Activated naive CD8-positive, alpha-beta T cell treated with anti-CD3 and anti-CD28 coated beads, Interleukin-2, amount 50 U/mL, for 16 hours (primary cell): ENCODE measurements around the gene GAB3.
"Not testable (repeated sequence)": the region's sequence is repeated elsewhere in the genome, so short reads cannot be mapped to it uniquely, and the experiment has no call there.

Source experiments
- DNase-seq: peaks from one replicate; pipeline ENCODE4 v3.0.0-alpha.2; 2020; ENCODE audit warnings: low read depth, low spot score

The GAB3 gene

DNA sequence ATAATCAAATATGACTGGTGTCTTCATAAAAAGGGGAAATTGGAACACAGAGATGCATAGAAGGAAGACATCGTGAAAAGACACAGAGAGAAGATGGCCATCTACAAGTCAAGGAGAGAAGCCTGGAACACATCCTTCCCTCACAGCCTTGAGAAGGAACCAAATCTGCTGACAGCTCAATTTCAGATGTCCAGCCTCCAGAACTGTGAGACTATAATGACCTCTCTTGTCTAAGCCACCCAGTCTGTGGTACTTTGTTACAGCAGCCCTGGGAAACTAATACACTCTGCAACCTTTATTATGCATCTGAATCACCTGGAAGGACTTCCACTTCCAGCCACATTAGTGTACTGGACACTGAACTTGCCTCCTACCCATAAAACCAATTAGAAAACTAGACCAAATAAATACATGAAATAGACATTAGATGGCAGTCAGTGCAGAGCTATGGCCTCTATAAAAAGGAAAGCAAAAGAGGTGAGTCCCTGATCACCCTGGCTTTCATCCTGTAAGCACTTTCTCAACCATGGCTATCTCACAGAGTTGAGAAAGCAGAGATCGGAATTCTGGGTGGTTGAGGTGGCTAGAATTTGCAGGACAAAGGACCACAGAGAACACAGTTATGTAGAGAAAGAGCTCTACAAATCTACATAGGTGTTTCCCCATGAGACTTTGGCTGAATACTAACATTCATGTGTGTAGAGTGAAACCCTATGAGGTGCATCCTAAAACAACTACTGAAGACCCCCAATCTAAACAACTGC lies 25.7 kb downstream of the GAB3 start:
- no peak for DNase-seq

DNA sequence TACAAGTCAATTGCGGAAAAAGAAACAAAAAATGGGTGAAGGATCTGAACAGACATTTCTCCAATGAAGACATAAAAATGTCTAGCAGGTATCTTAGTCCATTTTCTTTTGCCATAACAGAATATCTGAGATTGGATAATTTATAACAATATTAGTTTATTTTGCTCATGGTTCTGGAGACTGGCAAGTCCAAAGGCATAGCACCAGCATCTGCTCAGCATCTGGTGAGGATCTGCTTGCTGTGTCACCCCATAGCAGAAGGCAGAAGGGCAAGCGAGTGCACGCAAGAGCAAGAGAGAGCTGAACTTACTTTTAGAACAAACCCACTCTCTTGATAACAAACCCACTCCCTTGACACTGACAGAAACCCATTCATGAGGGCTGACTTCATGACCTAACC lies 29.7 kb downstream of the GAB3 start:
- DNase-seq: no peak

DNA sequence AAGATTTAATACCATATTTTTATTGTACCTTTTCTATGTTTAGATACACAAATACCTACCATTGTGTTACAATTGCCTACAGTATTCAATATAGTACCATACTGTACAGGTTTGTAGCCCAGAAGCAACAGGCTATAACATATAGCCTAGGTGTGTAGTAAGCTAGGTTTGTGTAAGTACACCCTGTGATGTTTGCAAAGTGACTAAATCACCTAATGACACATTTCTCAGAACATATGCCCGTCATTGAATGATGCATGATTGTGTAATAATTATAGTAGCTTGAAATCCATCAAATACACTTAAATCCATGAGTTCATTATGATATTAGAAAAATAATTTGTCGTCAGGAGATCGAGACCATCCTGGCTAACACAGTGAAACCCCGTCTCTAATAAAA lies 30.8 kb downstream of the GAB3 start:
- no peak for DNase-seq

- no peak for DNase-seq
These were observed 31.7 kb downstream of the GAB3 start for GRCh38 chrX:154719132-154719675.

DNA sequence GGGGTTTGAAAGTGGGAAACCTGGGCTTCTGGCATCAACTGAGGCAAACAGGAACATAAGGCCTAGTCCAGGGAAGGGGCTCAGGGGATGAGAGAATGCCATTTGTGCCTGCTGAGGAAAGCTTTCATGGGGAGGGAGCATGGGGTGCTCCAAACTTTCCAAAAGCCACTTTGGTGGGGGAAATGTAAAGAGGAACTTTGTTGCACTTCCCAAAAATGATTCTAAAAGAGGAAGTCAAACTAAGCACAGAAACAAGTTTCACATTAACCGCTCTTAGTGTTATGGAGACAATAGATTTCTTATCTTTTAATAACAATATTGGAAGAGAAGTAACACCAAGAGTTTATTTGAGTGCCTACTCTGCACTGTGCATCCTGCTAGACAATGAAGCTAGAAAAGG lies 32.3 kb downstream of the GAB3 start:
- no peak for DNase-seq

DNA sequence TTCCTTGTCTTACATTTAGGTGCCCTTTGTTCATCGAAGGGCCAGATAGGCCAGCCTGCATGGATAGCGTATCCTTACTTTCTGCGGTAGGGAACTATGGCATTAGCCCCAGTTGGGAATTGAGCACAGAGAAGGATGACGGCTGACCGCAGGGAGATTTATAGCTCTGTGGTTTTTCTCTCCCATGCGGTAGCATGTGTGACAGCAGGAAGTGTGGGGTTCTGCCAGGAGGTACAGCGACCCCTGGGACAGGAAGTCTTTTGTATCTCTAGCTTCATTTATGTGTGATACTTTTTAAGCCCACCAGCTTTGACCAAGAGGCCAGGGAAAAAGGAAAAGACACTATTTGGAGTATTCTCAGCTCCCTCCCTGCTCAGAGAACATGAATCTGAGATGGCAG lies 33.1 kb downstream of the GAB3 start:
- no peak for DNase-seq

DNA sequence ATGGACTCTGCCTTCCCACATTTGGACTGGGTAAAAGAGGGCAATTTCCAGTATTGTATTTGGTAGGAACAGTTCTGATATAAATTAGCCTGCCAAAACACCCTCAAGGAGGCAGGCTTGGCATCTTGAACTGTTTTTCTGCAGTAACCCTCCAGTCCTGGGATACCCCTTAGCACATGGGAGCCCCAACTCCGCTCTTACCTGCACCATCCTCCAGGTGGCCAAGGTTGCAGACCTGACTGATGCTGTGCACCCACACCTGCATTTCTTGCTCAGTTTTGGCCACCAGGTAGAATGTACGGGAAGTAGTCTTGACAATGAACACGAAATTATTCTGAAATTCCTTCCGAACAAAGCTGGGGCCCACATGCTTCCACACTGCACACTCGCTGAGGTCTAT lies 35.1 kb downstream of the GAB3 start:
- no peak for DNase-seq

- peak; percentile 24 for DNase-seq
These were observed 36.0 kb downstream of the GAB3 start for GRCh38 chrX:154714925-154715324.

GRCh38 chrX:154712781-154713740 lies 37.8 kb downstream of the GAB3 start:
- DNase-seq: no peak

GRCh38 chrX:154711264-154711663 lies 39.6 kb downstream of the GAB3 start:
- no peak for DNase-seq

GRCh38 chrX:154710309-154710708 lies 40.6 kb downstream of the GAB3 start:
- no peak for DNase-seq

DNA sequence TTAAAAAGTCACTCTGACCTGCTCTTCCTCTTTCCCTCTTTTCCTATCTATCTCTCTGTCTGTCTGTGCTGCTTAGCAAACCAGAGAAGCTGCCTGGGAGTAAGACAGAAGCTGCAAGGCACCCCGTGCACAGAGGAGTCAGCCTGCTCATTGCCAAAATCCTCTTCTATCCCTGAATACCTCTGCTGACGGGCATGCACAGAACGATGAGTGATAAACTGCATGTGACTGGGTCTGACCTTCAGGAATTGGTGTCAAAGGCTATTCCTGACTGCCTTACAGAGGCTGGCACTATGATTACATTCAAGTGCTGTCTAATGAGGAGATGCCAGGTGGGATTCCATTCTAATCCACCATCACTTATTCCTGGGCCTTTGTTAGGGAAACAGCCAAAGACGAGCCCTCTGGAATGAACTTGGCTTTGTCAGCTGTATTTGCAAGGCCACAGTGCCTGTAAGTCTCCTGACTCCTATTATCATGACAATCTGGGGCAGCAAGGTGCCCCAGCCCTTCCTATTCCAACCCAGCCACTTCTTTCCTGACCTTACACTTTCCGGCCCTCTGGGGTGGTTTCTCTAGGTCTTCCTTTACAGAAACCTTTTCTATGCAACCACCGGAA lies 52.1 kb downstream of the GAB3 start:
- no peak for DNase-seq

GRCh38 chrX:154696676-154697045 lies 54.2 kb downstream of the GAB3 start:
- no peak for DNase-seq

DNA sequence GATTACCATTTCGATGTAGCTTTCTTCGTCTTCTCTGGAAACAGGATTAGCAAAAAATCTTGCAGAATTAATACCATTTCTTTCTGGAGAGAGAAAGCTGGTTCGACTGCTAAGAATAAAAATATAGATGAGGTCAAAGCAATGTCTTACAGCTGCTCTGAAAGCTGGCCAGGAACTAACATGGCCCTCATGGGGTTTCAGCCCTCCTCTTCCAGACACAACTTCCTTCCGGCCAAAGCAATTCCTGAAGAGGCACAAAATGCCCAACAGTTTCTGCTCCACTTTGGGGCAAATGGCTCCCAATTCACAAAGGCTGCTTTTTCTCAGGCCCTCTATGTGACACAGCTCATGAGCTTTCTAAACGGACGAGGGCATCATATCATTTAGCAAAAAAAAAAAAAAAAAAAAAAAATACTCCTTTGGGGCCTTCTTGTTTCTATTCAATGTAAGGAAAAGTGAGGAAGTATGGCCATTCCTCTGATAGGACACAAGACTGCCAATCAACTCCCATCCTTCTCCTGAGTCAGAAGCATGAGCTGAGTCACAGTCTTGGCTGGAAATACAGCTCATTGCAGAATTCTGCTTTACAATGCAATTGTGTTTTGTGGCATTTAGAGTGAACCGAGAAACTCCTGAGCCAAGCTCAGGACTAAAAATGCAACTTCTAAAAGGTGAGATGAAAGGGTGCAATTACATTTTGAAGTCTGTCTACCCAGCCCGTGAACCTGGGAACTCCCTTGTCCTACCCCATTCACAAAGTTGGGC lies 54.8 kb downstream of the GAB3 start:
- DNase-seq: no peak

DNA sequence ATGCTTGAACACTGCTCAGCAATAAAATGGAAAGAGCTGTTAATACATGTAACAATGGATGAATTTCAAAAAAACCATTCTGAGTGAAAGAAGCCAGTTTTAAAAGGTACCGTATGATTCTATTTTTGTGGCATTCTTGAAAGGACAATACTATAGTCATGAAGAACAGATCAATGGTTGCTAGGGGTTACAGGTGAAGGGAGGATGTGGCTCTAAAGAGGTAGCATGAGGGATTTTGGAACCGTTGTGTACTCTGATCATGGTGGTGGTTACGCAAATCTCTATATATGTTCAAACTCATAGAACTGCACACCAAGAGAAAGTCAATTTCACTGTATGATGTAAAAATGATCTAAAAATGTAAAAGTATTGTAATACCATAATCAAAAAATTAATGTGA lies 57.5 kb downstream of the GAB3 start:
- DNase-seq: no peak

DNA sequence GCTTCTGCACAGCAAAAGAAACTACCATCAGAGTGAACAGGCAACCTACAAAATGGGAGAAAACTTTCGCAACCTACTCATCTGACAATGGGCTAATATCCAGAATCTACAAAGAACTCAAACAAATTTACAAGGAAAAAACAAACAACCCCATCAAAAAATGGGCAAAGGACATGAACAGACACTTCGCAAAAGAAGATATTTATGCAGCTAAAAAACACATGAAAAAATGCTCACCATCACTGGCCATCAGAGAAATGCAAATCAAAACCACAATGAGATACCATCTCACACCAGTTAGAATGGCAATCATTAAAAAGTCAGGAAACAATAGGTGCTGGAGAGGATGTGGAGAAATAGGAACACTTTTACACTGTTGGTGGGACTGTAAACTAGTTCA lies 60.4 kb downstream of the GAB3 start:
- not testable (repeated sequence) for DNase-seq

GRCh38 chrX:154672084-154672483 lies 78.8 kb downstream of the GAB3 start:
- not testable (repeated sequence) for DNase-seq

DNA sequence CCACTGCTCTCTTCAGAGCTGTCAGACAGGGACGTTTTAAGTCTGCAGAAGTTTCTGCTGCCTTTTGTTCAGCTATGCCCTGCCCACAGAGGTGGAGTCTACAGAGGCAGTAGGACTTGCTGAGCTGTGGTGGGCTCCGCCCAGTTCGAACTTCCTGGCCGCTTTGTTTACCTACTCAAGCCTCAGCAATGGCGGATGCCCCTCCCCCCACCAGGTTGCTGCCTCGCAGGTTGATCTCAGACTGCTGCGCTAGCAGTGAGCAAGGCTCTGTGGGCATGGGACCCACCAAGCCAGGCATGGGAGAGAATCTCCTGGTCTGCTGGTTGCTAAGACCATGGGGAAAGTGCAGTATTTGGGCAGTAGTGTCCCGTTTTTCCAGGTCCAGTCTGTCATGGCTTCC lies 80.0 kb downstream of the GAB3 start:
- DNase-seq: not testable (repeated sequence)

GRCh38 chrX:154661899-154662298 lies 89.0 kb downstream of the GAB3 start:
- DNase-seq: no peak

GRCh38 chrX:154661170-154661569 lies 89.7 kb downstream of the GAB3 start:
- no peak for DNase-seq

- DNase-seq: no peak
These were observed 90.3 kb downstream of the GAB3 start for GRCh38 chrX:154660541-154660940.
